Right lobe of liver (tissue), 4 donors: ENCODE results near the gene KCNQ1.

ENCODE experiments used
- POLR2A ChIP-seq: fragments of 450-650 bp; IDR thresholded peaks from one replicate; pipeline ENCODE4 v1.6.1; 2017; ENCODE audit warnings: antibody characterized with exemption, mild to moderate bottlenecking
- TF ChIP-seq, protein P1 (sequence below), 4 donors: fragments of 200-600 bp in 3 of 4; fragments of 450-650 bp in 1 of 4; IDR thresholded peaks; one replicate each; pipeline versions ENCODE4 v1.5.1 to v1.8.0; 2016 to 2022; ENCODE audit warnings: antibody characterized with exemption in 4 of 4, mild to moderate bottlenecking in 2 of 4
- donor health status: DM: no; HTN: no; CAD: no.
- donor health status: DM: no; HTN: no; CAD: no.
- donor health status: DM: no; HTN: yes; CAD: no.

DNA sequence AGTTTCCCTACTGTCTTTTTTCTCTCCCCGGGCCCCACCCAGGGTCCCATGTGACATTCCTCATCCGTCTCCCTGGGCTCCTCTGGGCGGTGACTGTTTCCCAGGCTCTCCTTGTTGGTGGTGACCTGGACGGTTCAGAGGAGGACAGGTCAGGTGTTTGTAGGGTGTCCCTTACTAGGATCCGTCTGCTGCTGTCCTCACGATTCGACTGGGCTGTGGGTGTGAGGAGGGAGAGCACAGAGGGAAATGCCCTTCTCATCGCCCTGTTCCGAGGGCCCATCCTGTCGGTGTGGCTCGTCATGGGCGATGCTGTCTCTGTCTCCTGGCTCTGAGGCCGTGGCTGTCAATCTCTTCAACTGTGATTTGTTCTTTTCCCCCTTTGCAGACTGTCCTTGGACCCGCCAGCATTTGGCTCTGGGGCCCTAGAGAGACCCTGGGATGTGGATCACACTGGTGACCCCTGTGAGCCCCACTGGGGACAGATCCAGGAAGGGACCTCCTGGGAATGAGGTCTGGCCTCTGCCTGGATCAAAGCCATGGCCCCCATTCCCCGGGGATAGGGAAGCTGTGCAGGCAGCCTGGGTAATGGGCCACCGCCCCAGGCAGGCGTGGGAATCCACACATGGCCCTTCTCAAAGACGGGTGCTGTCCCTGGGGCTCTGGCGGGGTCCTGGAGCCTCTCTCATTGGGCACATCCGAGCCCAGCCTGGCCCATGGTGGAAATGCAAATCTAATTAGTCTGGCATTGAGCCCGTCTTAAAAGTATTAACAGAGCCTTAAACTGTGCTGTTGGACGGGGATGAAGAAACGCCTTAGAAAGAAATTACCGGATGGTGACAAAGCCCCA is 301.8 kb downstream of the KCNQ1 start:
- TF ChIP-seq, protein P1, sequence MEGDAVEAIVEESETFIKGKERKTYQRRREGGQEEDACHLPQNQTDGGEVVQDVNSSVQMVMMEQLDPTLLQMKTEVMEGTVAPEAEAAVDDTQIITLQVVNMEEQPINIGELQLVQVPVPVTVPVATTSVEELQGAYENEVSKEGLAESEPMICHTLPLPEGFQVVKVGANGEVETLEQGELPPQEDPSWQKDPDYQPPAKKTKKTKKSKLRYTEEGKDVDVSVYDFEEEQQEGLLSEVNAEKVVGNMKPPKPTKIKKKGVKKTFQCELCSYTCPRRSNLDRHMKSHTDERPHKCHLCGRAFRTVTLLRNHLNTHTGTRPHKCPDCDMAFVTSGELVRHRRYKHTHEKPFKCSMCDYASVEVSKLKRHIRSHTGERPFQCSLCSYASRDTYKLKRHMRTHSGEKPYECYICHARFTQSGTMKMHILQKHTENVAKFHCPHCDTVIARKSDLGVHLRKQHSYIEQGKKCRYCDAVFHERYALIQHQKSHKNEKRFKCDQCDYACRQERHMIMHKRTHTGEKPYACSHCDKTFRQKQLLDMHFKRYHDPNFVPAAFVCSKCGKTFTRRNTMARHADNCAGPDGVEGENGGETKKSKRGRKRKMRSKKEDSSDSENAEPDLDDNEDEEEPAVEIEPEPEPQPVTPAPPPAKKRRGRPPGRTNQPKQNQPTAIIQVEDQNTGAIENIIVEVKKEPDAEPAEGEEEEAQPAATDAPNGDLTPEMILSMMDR (IDR thresholded peaks at IDR 0.05) = no peak
- TF ChIP-seq POLR2A = no peak
